ENCODE results near the gene LTBP2.

DNA sequence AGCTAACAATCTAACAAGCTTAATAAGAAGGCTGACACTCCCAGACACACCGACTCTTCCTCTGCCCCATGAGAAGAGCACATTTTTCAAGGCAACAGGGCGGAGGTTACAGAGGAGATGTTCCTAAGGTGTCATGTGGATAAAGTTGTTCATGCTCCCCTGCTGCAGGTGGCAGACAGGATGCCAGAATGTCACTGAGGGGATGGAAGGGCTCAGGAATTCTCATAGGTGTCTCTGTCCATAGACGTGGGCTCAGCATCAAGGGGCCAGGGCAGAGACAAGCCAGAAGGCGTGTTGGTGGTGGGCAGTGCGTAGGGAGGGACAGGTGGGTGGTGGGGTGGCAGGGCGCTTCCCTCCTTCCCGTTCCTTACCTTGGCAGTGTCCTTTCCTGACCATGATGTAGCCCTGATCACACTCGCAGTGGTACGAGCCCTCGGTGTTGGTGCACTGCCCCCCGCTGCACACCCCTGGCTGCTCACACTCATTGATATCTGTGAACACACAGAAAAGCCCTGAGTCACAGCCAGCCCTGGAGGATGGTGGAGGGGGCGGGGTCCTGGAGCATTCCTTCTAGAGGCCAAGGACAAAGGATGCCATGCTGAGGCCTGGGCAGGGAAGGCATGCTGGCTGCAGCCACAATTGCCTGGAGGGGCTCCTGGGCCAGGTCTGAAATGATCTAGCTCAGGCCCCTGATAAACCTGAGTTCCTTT lies 95.4 kb downstream of the LTBP2 start:
- TF ChIP-seq, protein P1, sequence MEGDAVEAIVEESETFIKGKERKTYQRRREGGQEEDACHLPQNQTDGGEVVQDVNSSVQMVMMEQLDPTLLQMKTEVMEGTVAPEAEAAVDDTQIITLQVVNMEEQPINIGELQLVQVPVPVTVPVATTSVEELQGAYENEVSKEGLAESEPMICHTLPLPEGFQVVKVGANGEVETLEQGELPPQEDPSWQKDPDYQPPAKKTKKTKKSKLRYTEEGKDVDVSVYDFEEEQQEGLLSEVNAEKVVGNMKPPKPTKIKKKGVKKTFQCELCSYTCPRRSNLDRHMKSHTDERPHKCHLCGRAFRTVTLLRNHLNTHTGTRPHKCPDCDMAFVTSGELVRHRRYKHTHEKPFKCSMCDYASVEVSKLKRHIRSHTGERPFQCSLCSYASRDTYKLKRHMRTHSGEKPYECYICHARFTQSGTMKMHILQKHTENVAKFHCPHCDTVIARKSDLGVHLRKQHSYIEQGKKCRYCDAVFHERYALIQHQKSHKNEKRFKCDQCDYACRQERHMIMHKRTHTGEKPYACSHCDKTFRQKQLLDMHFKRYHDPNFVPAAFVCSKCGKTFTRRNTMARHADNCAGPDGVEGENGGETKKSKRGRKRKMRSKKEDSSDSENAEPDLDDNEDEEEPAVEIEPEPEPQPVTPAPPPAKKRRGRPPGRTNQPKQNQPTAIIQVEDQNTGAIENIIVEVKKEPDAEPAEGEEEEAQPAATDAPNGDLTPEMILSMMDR (IDR thresholded peaks at IDR 0.05; ENCODE audit: poor library complexity) = no peak
- TF ChIP-seq EZH2 (IDR thresholded peaks at IDR 0.05; ENCODE audit: borderline replicate concordance) (no peak), EZH2phosphoT487 (IDR thresholded peaks at IDR 0.05; ENCODE audit: low read depth, severe bottlenecking, unreplicated experiment) (no peak)

Measured in hepatocyte (in vitro differentiated cells).